Neural progenitor cell (in vitro differentiated cells): Measurements from ENCODE around the gene ZNF124. TPM values are rescaled to one million over a fixed set of nuclear protein-coding genes. Genes with fewer than 3 reads are reported as not detected.

Source experiments
- DNase-seq: peaks from one replicate; pipeline ENCODE4 v3.0.0-alpha.2; 2016; ENCODE audit warnings: low spot score
- H2AFZ ChIP-seq: fragments of 200-600 bp; sonication (generic); replicated peaks from 2 replicates; pipeline ENCODE4 v1.6.1; 2016; ENCODE audit warnings: antibody characterized with exemption
- H3F3A ChIP-seq: fragments of 200-600 bp; sonication (generic); 2 replicates; pipeline ENCODE4 v1.6.1; 2016; ENCODE audit warnings: antibody characterized with exemption, low read depth
- H3K27ac ChIP-seq: fragments of 200-600 bp; sonication (generic); 2 replicates; pipeline ENCODE4 v1.5.1; 2016; ENCODE audit warnings: mild to moderate bottlenecking
- H3K27me3 ChIP-seq: fragments of 200-600 bp; sonication (generic); 2 replicates; pipeline ENCODE4 v1.6.1; 2016; ENCODE audit warnings: mild to moderate bottlenecking, moderate library complexity
- H3K36me3 ChIP-seq: fragments of 200-600 bp; sonication (generic); 2 replicates; pipeline ENCODE4 v1.5.1; 2016
- H3K4me1 ChIP-seq: fragments of 200-600 bp; sonication (generic); 2 replicates; pipeline ENCODE4 v1.6.1; 2016; ENCODE audit warnings: mixed run types
- H3K4me2 ChIP-seq: fragments of 200-600 bp; sonication (generic); 2 replicates; pipeline ENCODE4 v1.6.1; 2016
- H3K4me3 ChIP-seq: fragments of 200-600 bp; sonication (generic); 2 replicates; pipeline ENCODE4 v1.5.1; 2016
- H3K79me2 ChIP-seq: fragments of 200-600 bp; sonication (generic); 2 replicates; pipeline ENCODE4 v1.6.1; 2016; ENCODE audit warnings: low read depth
- H3K9ac ChIP-seq: fragments of 200-600 bp; sonication (generic); 2 replicates; pipeline ENCODE4 v1.6.1; 2016
- H3K9me3 ChIP-seq: fragments of 200-600 bp; sonication (generic); 2 replicates; pipeline ENCODE4 v1.5.1; 2016; ENCODE audit warnings: low read depth
- H4K20me1 ChIP-seq: fragments of 200-600 bp; sonication (generic); 2 replicates; pipeline ENCODE4 v1.6.1; 2016; ENCODE audit warnings: low read depth
- H3K27ac Mint-ChIP-seq: 3 replicates; pipeline ENCODE4 v1.8.0; 2021; ENCODE audit warnings: mixed read lengths
- H3K27me3 Mint-ChIP-seq: 2 replicates; pipeline ENCODE4 v1.8.0; 2022; ENCODE audit warnings: low read depth, mild to moderate bottlenecking, inconsistent platforms, moderate library complexity, mixed read lengths; ENCODE audit not compliant: insufficient read depth
- H3K36me3 Mint-ChIP-seq: 3 replicates; pipeline ENCODE4 v1.8.0; 2021; ENCODE audit warnings: mixed read lengths
- H3K4me1 Mint-ChIP-seq: 3 replicates; pipeline ENCODE4 v1.8.0; 2021; ENCODE audit warnings: mixed read lengths
- H3K4me3 Mint-ChIP-seq: 3 replicates; pipeline ENCODE4 v1.8.0; 2021; ENCODE audit warnings: mild to moderate bottlenecking, moderate library complexity, mixed read lengths
- H3K9me3 Mint-ChIP-seq: 3 replicates; pipeline ENCODE4 v1.8.0; 2020; ENCODE audit warnings: mixed read lengths
- EZH2 ChIP-seq: fragments of 200-600 bp; sonication (generic); IDR thresholded peaks from 2 replicates; pipeline ENCODE4 v1.6.1; 2017; ENCODE audit warnings: antibody characterized with exemption, mild to moderate bottlenecking, moderate library complexity
- EZH2phosphoT487 ChIP-seq: fragments of 200-600 bp; sonication (generic); IDR thresholded peaks from 2 replicates; pipeline ENCODE4 v1.6.1; 2017; ENCODE audit warnings: antibody characterized with exemption
- total RNA-seq: library from RNA; depleted of rRNA; stranded (reverse); fragments of >200 nt; gene quantifications from 2 replicates; pipeline ENCODE4 v1.2.3, GENCODE V29; 2015; ENCODE audit warnings: low replicate concordance
- TF ChIP-seq, protein P1 (sequence below): fragments of 200-600 bp; sonication (generic); IDR thresholded peaks from 2 replicates; pipeline ENCODE4 v1.5.1; 2017; ENCODE audit warnings: antibody characterized with exemption, mild to moderate bottlenecking

Gene ZNF124
- total RNA-seq, 1 donor from 2014 or later = 129 TPM

DNA sequence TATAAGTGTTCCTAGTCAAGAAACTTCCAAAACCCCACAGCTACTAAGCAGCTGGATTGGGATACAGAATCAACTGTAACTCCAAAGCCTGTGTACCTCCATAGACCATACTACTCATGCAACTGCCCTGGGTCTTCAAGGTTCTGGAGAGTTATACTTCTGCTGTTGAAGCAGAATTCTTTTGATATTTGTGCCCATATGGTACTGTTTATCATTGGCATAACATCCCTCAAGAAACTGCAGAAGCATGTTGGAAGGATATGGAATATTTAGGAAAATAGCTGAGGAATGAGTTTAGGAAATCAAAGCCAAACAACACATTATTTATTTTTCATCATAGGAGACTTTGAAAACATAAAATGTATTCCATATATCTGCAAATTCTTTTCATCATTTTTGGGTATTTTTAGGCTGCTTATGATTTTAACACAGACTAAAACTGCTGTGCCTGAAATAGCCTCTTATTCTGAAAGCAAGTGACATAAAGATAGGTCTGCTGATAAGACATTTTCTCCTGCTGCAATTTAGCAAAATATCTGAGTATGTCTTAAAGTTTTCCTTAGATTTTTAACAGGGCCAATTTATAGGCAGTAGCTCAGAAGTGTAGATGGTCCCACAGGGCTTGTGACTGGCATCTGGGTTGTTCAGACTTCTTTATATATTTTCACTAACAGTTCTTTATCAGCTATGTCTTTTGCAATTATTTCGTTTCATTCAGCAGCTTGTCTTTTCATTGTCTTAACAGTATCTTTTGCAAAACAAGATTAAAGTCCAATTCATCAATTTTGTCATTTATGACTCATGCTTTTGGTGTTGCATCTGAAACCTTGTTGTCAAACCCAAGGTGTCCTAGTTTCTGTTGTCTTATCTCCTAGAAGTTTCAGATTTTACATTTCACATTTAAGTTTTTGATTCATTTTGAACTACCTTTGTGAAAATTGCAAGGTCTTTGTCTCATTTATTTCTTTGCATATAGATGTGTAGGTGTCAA lies 41.1 kb upstream of the ZNF124 start:
- H3K27ac ChIP-seq = no peak overlapping the region
- Mint-ChIP-seq H3K4me3 (no peak overlapping the region), H3K9me3 (peaks cover under 1% of the 10 kb centered on the region), H3K36me3 (peaks cover 8% of the 10 kb centered on the region), H3K4me1 (peaks cover 22% of the 10 kb centered on the region), H3K27me3 (peaks cover 2% of the 10 kb centered on the region), H3K27ac (no peak overlapping the region)
- DNase-seq = no peak
- no peak overlapping the region for H2AFZ ChIP-seq
- peaks cover 22% of the 10 kb centered on the region for H3K79me2 ChIP-seq
- H3F3A ChIP-seq = peaks cover 5% of the 10 kb centered on the region
- peaks cover 10% of the 10 kb centered on the region for H3K4me1 ChIP-seq
- no peaks in the 10 kb centered on the region for H3K27me3 ChIP-seq
- no peak overlapping the region for H3K4me3 ChIP-seq
- no peaks in the 10 kb centered on the region for H4K20me1 ChIP-seq
- no peak overlapping the region for H3K4me2 ChIP-seq
- no peaks in the 10 kb centered on the region for H3K9me3 ChIP-seq
- no peak overlapping the region for H3K9ac ChIP-seq
- TF ChIP-seq, protein P1, sequence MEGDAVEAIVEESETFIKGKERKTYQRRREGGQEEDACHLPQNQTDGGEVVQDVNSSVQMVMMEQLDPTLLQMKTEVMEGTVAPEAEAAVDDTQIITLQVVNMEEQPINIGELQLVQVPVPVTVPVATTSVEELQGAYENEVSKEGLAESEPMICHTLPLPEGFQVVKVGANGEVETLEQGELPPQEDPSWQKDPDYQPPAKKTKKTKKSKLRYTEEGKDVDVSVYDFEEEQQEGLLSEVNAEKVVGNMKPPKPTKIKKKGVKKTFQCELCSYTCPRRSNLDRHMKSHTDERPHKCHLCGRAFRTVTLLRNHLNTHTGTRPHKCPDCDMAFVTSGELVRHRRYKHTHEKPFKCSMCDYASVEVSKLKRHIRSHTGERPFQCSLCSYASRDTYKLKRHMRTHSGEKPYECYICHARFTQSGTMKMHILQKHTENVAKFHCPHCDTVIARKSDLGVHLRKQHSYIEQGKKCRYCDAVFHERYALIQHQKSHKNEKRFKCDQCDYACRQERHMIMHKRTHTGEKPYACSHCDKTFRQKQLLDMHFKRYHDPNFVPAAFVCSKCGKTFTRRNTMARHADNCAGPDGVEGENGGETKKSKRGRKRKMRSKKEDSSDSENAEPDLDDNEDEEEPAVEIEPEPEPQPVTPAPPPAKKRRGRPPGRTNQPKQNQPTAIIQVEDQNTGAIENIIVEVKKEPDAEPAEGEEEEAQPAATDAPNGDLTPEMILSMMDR = no peak
- TF ChIP-seq EZH2phosphoT487 = no peak
- no peak for TF ChIP-seq EZH2
- H3K36me3 ChIP-seq = no peaks in the 10 kb centered on the region

DNA sequence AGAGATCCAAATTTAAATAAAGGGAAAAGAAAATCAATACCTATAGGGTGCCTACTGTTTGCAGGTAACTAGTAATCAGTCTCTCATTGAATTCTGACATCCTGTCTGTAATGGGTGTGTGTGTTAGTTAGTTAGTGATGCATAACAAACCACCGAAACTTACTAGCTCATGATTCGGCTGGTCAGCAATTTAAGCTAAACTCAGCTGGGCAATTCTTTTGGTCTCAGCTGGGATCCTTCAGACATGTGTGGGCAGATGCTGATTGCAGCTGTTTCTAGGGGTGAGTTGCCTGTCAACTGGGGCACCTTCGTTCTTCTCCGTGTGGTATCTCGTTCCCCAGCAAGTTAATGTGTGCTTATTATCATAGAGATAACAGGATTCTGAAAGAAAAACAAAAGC lies 40.2 kb upstream of the ZNF124 start:
- H3F3A ChIP-seq = peaks cover 5% of the 10 kb centered on the region
- no peaks in the 10 kb centered on the region for H3K27me3 ChIP-seq
- H4K20me1 ChIP-seq = no peaks in the 10 kb centered on the region
- no peak overlapping the region for H3K27ac Mint-ChIP-seq
- no peak overlapping the region for H3K4me2 ChIP-seq
- peaks cover 5% of the 10 kb centered on the region for H3K9me3 Mint-ChIP-seq
- no peak overlapping the region for H3K4me3 ChIP-seq
- TF ChIP-seq, protein P1 = no peak
- no peak for TF ChIP-seq EZH2phosphoT487
- no peak for TF ChIP-seq EZH2
- no peaks in the 10 kb centered on the region for H3K36me3 ChIP-seq
- no peak overlapping the region for H2AFZ ChIP-seq
- peaks cover 31% of the 10 kb centered on the region for H3K79me2 ChIP-seq
- no peak for DNase-seq
- H3K27me3 Mint-ChIP-seq = peaks cover 2% of the 10 kb centered on the region
- H3K9ac ChIP-seq = no peak overlapping the region
- peaks cover 10% of the 10 kb centered on the region for H3K4me1 ChIP-seq
- H3K36me3 Mint-ChIP-seq = peaks cover 16% of the 10 kb centered on the region
- peaks cover 22% of the 10 kb centered on the region for H3K4me1 Mint-ChIP-seq
- H3K27ac ChIP-seq = no peak overlapping the region
- no peaks in the 10 kb centered on the region for H3K9me3 ChIP-seq
- peak overlapping the region; percentile 64 for H3K4me3 Mint-ChIP-seq

DNA sequence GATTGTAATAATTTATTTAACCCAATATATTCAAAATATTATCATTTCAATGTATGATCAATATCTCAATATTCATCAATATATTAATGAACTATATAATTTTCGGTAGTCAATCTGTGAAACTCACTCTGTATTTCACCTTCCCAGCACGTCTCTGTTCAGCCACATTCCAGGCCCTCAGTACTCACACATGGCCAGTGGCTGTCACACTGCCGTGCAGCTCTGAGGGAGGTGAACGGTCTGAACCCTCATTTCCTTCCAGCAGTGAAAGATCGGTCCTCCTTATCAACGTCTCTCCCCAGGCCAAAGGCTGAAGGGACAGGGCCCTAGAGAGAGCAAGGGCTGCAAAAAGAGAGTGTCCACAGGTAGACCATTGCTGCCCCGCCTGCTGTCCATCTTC lies 39.5 kb upstream of the ZNF124 start:
- Mint-ChIP-seq H3K4me1 (peaks cover 22% of the 10 kb centered on the region), H3K9me3 (peaks cover 7% of the 10 kb centered on the region), H3K27me3 (peaks cover 2% of the 10 kb centered on the region), H3K27ac (no peak overlapping the region), H3K4me3 (peak overlapping the region; percentile 64), H3K36me3 (peaks cover 19% of the 10 kb centered on the region)
- Histone ChIP-seq H2AFZ (no peak overlapping the region), H3K4me1 (peaks cover 10% of the 10 kb centered on the region), H3K9ac (no peak overlapping the region), H3K27me3 (no peaks in the 10 kb centered on the region), H4K20me1 (no peaks in the 10 kb centered on the region), H3K79me2 (peaks cover 36% of the 10 kb centered on the region), H3K27ac (no peak overlapping the region), H3K9me3 (no peaks in the 10 kb centered on the region), H3K4me3 (no peak overlapping the region), H3K4me2 (no peak overlapping the region), H3K36me3 (no peaks in the 10 kb centered on the region), H3F3A (peaks cover 5% of the 10 kb centered on the region)
- peak; percentile 9 for DNase-seq
- TF ChIP-seq EZH2phosphoT487 = no peak
- TF ChIP-seq, protein P1 = no peak
- no peak for TF ChIP-seq EZH2
